WTC11 (cell line): Measurements from ENCODE around the gene GAB2.

ENCODE experiments used
- CREB1 ChIP-seq: sonication (generic); formaldehyde crosslinking; IDR thresholded peaks from 2 replicates; pipeline ENCODE4 v1.8.0; 2023; ENCODE audit warnings: mild to moderate bottlenecking, missing genetic modification reagents
- ETV6 ChIP-seq: sonication (generic); formaldehyde crosslinking; IDR thresholded peaks from 2 replicates; pipeline ENCODE4 v1.8.1; 2022; ENCODE audit warnings: mild to moderate bottlenecking, missing genetic modification reagents
- JUN ChIP-seq: sonication (generic); formaldehyde crosslinking; IDR thresholded peaks from 2 replicates; pipeline ENCODE4 v1.8.0; 2023; ENCODE audit warnings: mild to moderate bottlenecking, missing genetic modification reagents
- NFATC4 ChIP-seq: fragments of 250-450 bp; sonication (Bioruptor Pico); IDR thresholded peaks from 2 replicates; pipeline ENCODE4 v1.9.0; 2021; ENCODE audit warnings: mild to moderate bottlenecking
- NR3C1 ChIP-seq: sonication (generic); formaldehyde crosslinking; conservative IDR thresholded peaks from 2 replicates; pipeline ENCODE4 v1.8.1; 2023; ENCODE audit warnings: low read depth, mild to moderate bottlenecking, missing genetic modification reagents
- SMAD3 ChIP-seq: sonication (generic); formaldehyde crosslinking; IDR thresholded peaks from 2 replicates; pipeline ENCODE4 v1.8.0; 2022; ENCODE audit warnings: missing genetic modification reagents, mild to moderate bottlenecking, borderline replicate concordance
- ZNF263 ChIP-seq: sonication (generic); formaldehyde crosslinking; IDR thresholded peaks from 2 replicates; pipeline ENCODE4 v1.8.1; 2022; ENCODE audit warnings: low read depth, mild to moderate bottlenecking, moderate library complexity, missing genetic modification reagents
- ZNF416 ChIP-seq: fragments of 250-450 bp; sonication (Bioruptor Pico); IDR thresholded peaks from 2 replicates; pipeline ENCODE4 v1.9.0; 2021; ENCODE audit warnings: mild to moderate bottlenecking, inconsistent platforms
- TF ChIP-seq, protein P1 (sequence below): fragments of 200-600 bp; IDR thresholded peaks from 2 replicates; pipeline ENCODE4 v1.8.0; 2022; ENCODE audit warnings: antibody characterized with exemption
- TF ChIP-seq, protein P2 (sequence below): sonication (generic); formaldehyde crosslinking; IDR thresholded peaks from 2 replicates; pipeline ENCODE4 v1.8.1; 2022; ENCODE audit warnings: low read depth, mild to moderate bottlenecking, moderate library complexity, missing genetic modification reagents, borderline replicate concordance

DNA sequence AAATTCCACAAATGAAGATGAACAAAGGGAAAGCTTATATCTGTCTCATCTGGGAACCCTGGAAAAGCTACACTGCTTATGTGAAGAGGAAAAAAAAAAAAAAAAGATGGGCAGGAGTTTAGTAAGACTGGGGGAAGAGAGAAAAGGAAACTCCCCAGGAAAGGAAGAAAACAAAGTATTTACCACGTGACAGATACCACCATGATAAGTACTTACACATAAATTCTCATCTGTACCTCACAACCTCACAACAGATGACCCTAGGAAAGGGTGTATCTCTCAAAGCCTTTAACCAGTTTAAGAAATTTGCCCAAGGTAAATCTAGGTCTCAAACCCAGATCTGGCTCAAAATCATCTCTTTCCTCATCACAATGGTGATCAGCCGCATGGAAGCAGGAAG lies 77.1 kb downstream of the GAB2 start:
- TF ChIP-seq, protein P1, sequence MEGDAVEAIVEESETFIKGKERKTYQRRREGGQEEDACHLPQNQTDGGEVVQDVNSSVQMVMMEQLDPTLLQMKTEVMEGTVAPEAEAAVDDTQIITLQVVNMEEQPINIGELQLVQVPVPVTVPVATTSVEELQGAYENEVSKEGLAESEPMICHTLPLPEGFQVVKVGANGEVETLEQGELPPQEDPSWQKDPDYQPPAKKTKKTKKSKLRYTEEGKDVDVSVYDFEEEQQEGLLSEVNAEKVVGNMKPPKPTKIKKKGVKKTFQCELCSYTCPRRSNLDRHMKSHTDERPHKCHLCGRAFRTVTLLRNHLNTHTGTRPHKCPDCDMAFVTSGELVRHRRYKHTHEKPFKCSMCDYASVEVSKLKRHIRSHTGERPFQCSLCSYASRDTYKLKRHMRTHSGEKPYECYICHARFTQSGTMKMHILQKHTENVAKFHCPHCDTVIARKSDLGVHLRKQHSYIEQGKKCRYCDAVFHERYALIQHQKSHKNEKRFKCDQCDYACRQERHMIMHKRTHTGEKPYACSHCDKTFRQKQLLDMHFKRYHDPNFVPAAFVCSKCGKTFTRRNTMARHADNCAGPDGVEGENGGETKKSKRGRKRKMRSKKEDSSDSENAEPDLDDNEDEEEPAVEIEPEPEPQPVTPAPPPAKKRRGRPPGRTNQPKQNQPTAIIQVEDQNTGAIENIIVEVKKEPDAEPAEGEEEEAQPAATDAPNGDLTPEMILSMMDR = no peak
- TF ChIP-seq NFATC4 (CRISPR knock-in tag) (no peak), JUN (CRISPR knock-in tag) (no peak), NR3C1 (CRISPR knock-in tag) (no peak), SMAD3 (CRISPR knock-in tag) (no peak), CREB1 (CRISPR knock-in tag) (no peak), ETV6 (CRISPR knock-in tag) (no peak), ZNF416 (CRISPR knock-in tag) (no peak), ZNF263 (CRISPR knock-in tag) (no peak)
- TF ChIP-seq, protein P2, sequence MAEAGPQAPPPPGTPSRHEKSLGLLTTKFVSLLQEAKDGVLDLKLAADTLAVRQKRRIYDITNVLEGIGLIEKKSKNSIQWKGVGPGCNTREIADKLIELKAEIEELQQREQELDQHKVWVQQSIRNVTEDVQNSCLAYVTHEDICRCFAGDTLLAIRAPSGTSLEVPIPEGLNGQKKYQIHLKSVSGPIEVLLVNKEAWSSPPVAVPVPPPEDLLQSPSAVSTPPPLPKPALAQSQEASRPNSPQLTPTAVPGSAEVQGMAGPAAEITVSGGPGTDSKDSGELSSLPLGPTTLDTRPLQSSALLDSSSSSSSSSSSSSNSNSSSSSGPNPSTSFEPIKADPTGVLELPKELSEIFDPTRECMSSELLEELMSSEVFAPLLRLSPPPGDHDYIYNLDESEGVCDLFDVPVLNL (CRISPR knock-in tag) = no peak
